GM21619 (cell line): ENCODE results near the gene A4GALT.
"Not testable (repeated sequence)": the region's sequence is repeated elsewhere in the genome, so short reads cannot be mapped to it uniquely, and the experiment has no call there.

Source experiments
- ATAC-seq: cut with Tn5 transposase; IDR thresholded peaks from one replicate; pipeline ENCODE4 v1.9.1; 2021; ENCODE audit not compliant: unreplicated experiment

A4GALT gene

GRCh38 chr22:42742940-42743339, 22.3 kb upstream of the A4GALT start:
- ATAC-seq: no peak

- ATAC-seq: not testable (repeated sequence)
Measured at GRCh38 chr22:42740320-42740719, 19.6 kb upstream of the A4GALT start.

- ATAC-seq: no peak
Measured at GRCh38 chr22:42734406-42734805, 13.7 kb upstream of the A4GALT start.

GRCh38 chr22:42733394-42733793, 12.7 kb upstream of the A4GALT start:
- ATAC-seq: not testable (repeated sequence)

GRCh38 chr22:42732081-42732480, 11.4 kb upstream of the A4GALT start:
- ATAC-seq: no peak

- no peak for ATAC-seq
Measured at GRCh38 chr22:42726811-42727210, 6.1 kb upstream of the A4GALT start.

GRCh38 chr22:42725606-42726355, 5.1 kb upstream of the A4GALT start:
- no peak for ATAC-seq

- no peak for ATAC-seq
Measured at GRCh38 chr22:42724062-42724461, 3.4 kb upstream of the A4GALT start.

GRCh38 chr22:42721045-42721434, 370 bp upstream of the A4GALT start:
- no peak for ATAC-seq

GRCh38 chr22:42719656-42720262, 911 bp downstream of the A4GALT start:
- ATAC-seq: no peak

- no peak for ATAC-seq
Measured at GRCh38 chr22:42719133-42719532, 1.5 kb downstream of the A4GALT start.

- ATAC-seq: peak; percentile 17
Measured at GRCh38 chr22:42717197-42717928, 3.3 kb downstream of the A4GALT start.

GRCh38 chr22:42716649-42717127, 4.0 kb downstream of the A4GALT start:
- peak; percentile 34 for ATAC-seq

- peak; percentile 39 for ATAC-seq
Measured at GRCh38 chr22:42716221-42716620, 4.4 kb downstream of the A4GALT start.

- no peak for ATAC-seq
Measured at GRCh38 chr22:42714768-42715390, 5.8 kb downstream of the A4GALT start.

GRCh38 chr22:42714308-42714707, 6.4 kb downstream of the A4GALT start:
- ATAC-seq: no peak

GRCh38 chr22:42711895-42712837, 8.5 kb downstream of the A4GALT start:
- ATAC-seq: no peak

GRCh38 chr22:42711281-42711731, 9.4 kb downstream of the A4GALT start:
- no peak for ATAC-seq

GRCh38 chr22:42708417-42708816, 12.3 kb downstream of the A4GALT start:
- no peak for ATAC-seq

- no peak for ATAC-seq
Measured at GRCh38 chr22:42707496-42707895, 13.2 kb downstream of the A4GALT start.
